NAMALWA (cell line): ENCODE data around the gene SPAG16.

Source experiments
- DNase-seq: peaks from one replicate; pipeline ENCODE4 v3.0.0-alpha.2; 2015; ENCODE audit warnings: low spot score

SPAG16 gene

DNA sequence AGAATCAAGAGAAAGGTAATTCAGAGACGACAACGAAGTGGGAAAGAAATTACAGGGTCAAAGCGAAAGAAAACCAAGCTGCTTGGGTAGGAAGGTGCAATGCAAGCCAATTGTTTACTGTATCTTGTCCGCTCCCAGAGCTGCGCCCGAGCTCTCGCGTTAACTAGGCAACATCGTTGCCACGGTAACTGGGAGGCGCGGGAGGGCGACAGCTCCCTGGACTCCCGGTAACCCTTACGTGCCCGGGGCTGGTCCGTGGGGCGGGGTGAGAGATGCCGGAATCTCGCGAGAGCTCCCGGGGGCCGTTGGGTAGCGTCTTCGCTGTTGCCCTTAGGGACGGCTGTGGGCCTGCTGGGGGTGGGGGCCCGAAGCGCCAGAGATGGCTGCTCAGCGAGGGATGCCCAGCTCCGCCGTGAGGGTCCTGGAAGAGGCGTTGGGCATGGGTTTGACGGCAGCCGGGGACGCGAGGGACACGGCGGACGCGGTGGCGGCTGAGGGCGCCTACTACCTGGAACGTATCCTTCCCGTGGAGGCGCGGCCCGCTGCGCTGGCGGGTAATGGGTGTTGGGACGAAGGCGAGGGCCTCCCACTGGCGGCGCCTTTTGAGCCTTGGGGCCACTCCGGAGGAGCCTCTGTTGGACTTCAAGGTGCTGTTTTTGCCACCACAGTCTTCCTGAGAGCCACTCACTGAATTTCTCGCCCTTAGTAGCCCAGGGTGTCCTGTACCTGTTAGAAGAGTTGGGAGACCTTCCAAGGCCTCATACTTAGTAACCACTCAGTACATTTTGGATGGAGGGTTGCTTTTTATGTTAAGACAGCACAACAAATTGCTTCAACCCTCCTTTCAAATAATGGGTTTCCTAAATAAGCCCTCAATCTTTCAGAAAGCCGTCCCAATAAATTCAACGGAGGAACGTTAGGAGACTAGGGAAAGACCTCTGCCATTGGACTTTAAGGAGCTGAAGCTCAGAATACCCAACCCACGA lies at the start of gene SPAG16:
SPAG16 (plus strand) TSS at position 360 of the 986 bp plus-strand sequence.
- peak; percentile 96 for DNase-seq

DNA sequence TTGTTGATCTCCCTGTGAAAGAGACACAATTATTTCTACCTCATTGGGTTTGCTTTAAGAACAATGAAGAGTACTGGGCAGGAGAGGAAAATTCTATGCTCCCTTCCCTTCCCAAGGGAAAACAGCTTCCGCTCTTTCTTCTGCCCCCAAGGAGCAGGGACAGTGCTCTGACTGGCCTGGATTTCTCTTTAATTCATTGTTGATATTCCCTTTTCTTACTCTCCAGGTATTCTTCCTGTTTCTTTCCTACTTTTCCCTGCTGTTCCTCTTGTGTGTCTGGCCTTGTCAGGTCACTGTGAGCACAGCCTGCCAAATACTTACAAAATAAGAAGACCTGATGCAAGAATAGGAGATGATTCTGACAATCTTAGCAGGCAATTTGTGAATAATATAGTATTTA lies 49.6 kb upstream of the SPAG16 start:
- peak; percentile 27 for DNase-seq

DNA sequence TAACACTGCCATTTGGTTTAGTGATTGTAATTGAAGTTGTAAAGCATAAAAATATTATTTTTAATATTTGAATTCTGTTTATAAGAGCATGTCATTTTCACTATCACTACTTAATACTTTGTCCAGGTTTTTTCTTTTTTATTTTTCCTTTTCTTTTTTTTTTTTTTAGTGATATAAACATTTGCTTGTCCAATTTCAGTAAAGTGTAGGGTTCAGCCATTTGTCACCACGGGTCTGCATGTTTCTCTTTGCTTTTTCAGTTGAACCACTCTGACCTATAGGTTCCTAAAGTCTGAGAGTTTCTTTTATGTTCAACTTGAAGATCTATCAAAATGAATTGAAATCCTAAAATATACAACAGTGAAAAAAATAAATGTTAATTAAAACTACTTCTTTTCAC lies 48.5 kb upstream of the SPAG16 start:
- no peak for DNase-seq

DNA sequence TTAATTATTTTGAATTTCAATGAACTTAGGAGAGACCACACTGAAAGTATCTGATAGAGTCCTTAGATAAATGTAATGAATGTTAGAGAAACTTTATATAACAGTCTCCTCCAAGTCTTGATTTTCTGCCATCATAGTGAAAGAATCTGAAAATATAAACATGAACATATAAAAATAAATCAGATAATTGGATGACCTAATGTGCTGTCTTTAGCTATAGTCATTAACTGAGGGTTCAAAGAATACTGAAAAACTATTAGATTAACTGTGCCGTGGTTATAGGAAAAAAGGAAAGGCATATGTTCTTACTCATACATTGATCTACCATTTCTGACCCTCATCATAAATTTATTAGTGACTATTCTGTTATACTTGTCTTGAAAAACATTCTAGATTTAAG lies 47.0 kb upstream of the SPAG16 start:
- no peak for DNase-seq

DNA sequence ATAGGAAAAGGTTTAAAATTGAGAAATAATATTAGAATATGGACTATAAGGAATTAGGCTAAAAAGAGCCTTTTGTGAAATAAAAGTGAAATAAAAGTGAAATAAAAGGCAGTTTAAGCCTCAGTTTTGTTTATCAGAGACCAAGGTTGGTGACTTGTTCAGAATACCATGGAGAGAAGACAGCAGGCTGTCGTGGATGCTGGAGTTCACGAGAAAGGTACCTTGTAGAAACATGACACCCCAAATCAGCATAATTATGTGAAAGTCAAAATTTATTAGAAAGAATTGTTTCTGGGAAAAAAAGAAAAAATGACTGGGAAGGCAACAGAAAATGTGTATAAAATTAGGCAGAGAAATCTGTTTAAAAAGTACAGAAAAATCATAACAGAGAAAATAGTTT lies 46.5 kb upstream of the SPAG16 start:
- peak; percentile 57 for DNase-seq

DNA sequence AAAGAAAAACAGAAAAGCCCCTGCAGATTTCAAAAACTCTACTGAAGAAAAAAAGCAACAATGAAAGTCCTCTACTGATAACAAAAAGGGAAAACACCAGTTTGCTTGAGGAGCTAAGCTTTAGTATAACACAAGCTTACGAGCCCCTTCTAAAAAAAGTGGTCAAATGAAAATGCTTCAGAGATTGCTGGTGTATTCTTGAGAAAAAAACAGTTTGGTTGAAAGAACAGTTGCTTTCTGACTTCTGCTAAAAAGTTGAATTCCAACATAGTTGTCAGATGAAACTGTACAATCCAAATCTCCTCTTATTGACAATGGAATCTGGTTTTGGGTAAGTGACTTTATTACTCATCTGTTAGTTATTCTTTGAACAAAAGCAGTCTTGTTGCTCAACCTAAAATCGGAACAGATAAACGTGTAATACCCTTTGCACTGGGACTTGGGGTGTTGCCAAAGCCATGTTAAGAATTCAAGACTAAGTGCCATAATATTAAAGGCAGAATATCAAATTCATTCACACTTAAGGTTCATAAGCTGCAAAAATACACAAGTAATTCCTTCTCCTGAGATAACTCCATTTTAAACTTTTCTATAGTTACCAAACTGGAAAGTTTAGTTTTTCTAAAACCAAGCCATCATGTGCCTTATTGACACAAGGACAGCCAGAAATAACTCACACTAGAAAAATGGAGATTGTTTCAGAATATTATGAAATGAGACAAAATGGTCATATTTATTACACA lies 45.3 kb upstream of the SPAG16 start:
- peak; percentile 73 for DNase-seq

DNA sequence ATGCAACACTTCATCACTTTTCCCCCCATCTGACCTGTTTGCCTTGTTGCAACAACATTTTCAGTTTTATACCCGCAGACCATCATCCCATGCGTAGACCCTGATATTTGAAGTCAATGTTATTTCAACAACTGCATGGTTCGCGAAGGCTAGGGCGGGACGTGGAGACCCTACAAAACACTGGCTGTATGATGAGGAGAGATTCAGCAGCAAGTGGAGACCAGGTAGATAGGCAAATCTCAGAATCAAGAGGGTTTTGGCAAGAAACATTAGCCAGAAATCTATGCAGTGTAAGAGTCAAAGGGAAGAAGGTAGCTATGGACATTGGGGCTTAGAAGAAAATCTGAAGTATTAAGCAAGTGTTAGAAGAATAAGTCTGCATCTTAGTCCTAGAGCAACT lies 42.4 kb upstream of the SPAG16 start:
- DNase-seq = peak; percentile 43

DNA sequence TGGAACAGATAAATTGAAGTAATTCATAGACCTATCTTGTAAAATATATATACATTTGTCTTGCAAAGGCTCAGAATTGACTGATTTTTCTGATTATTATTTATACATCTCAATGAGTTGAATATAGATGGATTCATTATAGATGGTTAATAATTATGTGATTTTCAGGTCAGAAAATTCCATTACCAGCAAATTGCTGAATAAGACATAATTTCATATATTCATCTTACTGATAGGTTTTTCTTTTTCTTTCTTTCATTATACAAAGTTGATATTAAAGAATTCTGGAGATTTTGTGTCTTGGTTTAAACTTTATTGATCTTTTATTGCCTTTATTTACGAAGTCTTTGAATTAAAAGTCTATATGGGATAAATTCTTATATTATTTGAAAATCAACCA lies 41.6 kb upstream of the SPAG16 start:
- no peak for DNase-seq

DNA sequence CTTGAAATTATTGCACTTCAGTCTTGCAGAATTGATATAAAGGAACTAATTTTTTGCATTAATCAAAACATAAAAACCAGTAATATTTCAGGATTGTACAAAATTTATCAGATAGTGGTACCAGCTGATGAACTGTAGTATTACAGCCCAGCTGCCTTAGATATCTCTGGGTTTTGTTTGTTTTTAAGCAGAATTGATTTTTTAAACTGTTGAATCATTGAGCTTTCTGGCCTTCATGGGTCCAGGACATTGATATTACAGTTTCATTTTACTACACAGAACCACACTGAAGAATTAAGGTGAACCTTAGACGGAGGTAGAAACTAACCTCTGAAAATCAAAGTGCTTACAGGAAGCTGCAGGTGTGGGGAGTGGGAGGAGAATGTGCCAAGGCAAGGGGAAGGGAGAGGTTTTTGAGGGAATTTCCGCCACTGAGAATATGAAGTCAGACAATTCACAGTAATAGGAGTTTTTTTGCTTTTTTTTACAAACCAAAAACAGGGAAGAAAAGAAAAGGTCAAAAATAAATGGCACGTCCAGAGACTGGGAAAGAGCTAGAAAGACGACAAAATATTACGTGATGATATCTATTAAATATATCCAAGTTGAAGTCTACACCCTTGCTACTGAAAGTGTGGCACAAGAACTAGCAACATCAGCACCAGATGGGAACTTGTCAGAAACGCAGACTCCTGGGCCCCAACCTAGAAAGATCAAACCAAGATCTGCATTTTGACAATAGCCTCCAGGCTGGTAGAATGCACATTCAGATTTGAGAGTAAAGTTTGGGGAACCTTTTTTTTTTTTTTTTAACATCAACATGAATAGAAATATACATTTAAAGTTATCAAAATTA lies 40.8 kb upstream of the SPAG16 start:
- DNase-seq = peak; percentile 48

DNA sequence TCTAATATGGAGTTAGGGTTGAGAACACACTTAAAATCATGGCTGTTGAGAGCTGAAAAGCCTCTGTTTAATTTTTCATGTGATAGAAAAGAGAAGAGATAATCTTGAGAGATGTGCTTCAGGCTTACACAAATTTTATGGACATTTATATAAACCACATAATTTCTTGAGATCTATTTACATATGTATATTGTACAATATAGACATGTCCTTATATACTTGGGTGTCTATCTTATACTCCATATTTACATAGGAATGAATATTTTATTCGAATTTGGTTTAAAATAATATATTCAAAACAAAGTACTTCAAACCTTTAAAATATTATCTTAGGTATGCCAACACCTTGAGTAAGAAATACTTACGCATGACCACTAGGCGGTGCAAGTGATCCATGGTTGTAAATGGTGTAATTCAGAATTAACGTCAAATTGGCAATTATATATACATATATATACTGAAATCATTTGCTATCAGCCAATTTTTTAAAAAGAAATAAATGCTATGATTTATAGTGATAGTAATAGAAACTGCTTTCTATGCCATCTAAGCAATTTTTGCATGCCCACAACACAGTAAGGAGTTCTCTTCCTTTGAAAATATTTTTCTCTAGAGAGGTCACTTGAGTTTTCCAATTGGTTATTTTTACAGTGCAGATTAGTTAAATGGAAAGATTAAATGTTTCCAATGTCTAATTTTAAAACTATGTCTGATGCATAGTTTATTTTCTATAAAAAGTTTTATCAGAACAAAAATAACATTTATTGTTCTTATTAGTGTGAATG lies 37.6 kb upstream of the SPAG16 start:
- DNase-seq = peak; percentile 79

DNA sequence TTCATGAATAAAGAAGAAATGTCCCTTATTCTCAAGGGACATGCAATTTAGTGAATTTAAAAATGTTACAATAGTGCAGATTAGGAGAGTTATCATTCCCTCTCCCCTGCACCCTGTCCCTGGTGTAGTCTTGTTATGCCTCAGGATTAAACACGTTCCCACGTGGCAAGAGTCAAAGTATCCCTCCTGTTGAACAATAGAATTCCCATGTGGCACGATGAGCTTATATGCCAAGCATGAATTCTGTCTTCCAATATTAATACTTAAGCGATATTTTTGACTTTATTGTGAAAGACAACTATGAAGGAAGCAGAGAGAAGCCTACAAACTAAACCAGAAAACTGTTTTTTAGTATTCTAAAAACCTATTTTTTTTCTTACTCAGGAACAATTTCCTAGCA lies 36.7 kb upstream of the SPAG16 start:
- no peak for DNase-seq

DNA sequence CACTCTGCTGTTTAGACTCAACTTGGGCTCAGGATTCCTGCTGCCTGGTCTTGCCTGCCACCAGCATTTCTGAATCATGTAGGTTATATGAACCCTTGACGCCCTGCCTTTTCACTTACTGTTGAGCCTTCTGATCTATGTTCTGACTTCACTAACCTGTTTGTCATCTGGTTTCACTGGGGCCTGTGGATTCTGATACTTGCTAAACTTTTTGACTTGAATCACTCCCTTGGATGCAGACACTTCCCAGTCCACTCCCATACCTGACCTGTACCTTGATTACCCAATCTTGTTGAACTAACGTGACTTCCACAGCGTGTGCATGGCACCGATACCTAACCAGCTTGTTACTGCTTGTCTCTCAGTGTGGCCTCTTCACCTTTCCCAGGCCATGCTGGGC lies 35.6 kb upstream of the SPAG16 start:
- no peak for DNase-seq

DNA sequence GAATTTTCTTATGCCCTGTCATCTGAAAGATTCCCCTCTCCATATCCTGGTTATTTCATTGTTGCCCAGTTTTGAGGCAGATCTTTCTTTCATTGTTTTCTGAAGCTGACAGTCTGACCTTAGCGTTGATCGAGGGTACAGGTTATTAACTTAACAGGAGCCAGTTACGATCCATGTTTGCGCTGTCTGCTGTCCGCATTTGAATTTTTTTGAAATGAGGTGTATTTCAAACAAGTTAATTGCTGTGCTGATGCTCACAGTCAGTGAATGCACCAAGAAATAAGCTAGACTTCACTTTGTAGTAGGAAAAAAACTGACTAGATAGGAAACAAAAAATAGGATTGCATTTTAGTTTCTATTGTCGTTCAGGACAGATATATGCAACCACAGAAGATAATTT lies 34.8 kb upstream of the SPAG16 start:
- no peak for DNase-seq

DNA sequence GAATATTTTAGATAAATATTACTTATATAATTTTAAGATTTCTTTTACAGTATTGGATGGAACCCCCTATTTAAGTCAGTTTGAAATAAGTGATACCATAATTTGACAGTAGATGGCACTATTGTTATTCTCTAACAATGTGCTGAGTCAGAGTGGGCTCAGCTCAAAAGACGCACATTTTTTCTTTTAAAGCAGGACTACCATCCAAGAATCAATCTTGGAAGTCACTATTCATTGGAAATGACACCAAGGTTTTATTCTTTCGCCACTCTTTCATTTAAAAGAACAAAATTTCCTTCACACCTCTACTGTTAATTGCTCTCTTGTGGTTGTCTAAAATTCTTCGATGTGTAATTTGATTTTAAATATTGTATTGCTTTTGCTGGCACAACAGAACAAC lies 32.6 kb upstream of the SPAG16 start:
- DNase-seq = peak; percentile 81

DNA sequence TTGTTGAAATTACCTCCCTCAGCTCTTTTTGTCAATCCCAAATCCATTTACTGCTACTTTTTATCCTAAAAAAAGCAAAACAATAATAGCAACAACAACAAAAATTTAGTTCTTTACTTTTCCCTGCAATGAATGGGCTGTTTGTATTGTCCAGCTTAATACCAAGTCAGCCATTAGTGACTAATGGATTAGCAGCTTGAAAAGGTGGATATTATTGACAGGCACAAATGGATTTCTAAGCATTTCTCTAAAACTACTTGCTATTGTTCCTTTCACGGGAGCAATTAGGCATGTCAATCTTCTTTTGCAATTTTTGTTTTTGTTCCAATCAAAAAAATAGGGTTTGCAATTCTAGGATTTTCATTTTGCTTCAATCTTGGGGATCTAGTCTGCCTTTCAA lies 32.1 kb upstream of the SPAG16 start:
- no peak for DNase-seq

DNA sequence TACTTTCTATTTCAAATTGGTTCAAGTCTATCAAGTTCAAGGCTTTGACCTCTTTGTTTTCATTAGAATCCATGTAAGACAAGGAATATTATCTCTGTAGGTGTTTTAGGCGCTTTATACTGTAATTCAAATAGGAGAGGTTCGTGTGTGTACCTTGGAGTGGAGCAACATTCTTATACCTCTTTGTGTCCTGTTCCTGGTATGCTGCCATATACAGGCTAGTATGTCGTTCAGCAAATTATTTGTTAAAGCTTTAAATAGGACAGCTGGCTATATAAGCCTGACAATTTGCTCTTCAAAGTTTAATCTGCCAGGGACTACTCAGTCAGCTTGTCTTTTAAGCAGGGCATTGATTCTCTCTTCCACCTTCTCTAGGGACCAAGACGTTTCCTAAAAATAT lies 31.1 kb upstream of the SPAG16 start:
- no peak for DNase-seq

DNA sequence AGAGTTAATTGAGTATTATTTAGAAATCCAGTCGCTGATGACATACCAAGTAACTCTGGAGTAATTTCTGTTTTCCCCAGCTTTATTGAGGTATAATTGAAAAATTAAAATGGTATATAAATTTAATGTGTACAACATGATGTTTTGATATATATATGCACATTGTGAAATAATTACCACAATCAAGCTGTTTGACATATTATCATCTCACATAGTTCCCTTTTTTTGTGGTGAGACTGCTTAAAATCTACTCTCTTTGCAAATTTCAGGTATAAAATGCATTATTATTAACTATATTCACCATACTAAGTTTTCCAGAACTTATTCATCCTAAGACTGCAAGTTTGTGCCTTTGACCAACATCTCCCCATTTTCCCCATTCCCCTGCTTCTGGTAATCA lies 25.0 kb upstream of the SPAG16 start:
- DNase-seq = no peak

DNA sequence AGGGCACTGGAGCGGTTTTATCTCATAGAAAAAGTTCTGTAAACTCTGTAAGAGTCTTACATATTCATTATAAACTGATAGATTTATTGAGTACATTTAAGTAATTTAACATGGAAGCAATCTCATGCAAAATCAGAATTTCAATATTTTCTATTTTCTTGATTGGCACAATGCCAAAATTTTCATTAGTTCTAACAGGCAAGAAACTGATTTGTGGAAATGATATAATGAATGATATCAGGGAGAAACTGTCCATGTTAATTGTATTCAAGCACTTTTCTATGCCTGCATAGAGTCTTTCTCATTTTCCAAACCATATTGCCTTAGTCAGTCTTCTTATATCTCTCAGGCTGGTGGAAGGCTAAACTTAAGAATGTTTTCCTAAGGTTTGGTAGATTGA lies 23.0 kb upstream of the SPAG16 start:
- DNase-seq = no peak

DNA sequence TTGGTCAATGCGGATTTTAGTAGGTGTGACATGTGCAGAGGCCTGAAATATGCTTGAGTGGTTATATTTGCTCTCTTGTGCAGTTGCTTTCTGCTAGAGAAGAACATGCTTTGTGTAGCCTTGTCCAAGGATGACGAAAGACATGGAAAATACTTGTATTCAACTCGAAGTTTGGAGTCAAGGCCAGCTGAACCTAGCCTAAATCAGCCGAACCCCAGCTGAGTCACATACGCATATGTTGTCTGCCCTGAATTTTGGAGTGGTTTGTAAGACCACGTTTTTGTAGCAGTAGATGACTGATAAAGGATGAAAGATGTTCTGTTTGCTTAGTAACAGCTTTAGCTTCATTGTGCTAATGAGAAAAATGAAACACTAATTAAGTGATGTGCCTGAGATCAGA lies 22.5 kb upstream of the SPAG16 start:
- no peak for DNase-seq

DNA sequence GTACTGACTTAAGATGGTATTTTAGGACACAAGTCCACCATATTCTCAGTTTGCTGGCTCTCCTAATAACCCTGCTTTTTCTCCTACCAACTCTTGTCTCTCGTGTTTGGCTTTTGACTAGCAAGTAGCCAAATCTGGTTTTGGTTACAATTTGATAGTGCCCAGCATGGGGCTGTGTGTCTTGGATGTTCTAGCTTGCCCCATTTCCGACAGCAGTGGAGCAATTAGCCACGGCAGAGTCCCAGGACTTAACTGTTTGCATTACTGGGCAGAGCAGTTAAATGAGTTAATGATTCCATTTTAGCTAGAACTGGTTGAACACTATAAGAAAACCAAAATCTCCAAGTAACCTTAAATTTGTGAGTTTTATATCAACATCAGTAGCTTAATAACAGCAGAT lies 18.6 kb upstream of the SPAG16 start:
- DNase-seq = no peak

DNA sequence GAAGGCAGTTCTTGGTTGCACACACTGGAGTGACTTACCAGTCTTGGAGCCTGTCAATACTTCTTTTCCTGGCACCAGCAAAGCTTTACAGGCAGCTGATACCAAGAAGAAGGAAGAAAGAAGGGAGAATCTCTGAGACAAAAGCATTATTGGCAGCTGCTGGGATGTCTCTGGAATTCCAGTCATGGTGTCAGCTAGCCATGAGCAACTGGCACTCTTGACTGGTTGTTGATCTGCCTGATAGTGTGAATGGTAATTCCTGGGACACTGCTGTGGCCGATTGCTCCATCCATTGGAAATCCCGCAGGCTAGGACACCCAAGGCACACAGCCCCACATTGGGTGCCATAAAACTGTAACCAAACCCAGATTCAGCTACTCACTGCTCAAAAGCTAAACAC lies 17.8 kb upstream of the SPAG16 start:
- DNase-seq = no peak

DNA sequence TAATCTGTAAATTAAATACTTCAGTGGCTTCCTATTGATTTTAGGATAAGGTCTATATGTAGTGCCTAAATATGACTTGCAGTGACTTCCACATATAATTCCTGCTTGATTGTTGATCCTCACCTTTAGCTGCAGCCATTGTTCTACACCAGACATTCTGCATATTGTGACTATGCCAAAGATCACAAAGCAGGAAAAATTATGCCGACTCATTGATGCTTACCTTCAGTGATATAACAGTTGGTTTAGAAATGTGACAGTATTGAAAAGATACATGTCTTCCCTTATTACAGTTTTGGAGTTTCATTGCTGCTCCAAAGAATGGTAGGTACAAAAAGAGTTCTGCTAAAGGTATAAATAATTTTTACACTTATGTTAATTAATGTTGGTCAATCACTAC lies 12.3 kb upstream of the SPAG16 start:
- DNase-seq = no peak
